ENCODE measurements around the gene C11orf16.

DNA sequence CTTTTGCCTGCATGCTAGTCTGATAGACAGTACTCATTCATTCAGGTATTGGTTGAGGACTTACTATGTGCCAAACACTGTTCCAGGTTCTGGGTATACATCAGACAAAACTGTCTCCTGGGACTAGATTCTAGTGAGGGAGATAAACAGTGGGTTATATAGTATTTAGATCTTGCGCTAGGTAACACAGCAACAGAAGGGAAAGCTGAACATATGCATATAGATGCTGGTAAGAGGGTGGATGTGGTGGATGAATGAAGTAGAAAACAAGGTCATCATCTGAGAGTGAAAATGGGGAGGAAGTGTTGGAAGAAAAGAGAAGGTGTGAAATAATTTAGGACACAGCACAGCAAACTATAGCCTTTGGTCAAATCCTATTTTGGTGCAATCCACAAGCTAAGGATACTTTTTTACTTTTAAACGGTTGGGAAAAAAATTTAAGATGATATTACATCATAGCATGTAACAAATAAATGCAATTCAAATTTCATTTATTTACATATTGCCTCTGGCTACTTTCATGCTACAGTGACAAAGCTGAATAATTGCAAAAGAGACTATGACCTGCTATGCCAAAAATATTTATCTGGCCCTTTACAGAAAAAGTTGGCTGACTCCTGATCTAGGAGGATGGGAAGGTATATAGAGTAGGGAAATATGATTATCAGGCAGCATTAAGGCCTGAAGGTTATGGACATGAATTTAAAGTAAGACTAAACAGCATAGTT lies 38.6 kb upstream of the C11orf16 start:
- TF ChIP-seq, protein P1, sequence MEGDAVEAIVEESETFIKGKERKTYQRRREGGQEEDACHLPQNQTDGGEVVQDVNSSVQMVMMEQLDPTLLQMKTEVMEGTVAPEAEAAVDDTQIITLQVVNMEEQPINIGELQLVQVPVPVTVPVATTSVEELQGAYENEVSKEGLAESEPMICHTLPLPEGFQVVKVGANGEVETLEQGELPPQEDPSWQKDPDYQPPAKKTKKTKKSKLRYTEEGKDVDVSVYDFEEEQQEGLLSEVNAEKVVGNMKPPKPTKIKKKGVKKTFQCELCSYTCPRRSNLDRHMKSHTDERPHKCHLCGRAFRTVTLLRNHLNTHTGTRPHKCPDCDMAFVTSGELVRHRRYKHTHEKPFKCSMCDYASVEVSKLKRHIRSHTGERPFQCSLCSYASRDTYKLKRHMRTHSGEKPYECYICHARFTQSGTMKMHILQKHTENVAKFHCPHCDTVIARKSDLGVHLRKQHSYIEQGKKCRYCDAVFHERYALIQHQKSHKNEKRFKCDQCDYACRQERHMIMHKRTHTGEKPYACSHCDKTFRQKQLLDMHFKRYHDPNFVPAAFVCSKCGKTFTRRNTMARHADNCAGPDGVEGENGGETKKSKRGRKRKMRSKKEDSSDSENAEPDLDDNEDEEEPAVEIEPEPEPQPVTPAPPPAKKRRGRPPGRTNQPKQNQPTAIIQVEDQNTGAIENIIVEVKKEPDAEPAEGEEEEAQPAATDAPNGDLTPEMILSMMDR (tag by site-specific recombination; IDR thresholded peaks at IDR 0.05), result no peak
- TF ChIP-seq, protein P2, sequence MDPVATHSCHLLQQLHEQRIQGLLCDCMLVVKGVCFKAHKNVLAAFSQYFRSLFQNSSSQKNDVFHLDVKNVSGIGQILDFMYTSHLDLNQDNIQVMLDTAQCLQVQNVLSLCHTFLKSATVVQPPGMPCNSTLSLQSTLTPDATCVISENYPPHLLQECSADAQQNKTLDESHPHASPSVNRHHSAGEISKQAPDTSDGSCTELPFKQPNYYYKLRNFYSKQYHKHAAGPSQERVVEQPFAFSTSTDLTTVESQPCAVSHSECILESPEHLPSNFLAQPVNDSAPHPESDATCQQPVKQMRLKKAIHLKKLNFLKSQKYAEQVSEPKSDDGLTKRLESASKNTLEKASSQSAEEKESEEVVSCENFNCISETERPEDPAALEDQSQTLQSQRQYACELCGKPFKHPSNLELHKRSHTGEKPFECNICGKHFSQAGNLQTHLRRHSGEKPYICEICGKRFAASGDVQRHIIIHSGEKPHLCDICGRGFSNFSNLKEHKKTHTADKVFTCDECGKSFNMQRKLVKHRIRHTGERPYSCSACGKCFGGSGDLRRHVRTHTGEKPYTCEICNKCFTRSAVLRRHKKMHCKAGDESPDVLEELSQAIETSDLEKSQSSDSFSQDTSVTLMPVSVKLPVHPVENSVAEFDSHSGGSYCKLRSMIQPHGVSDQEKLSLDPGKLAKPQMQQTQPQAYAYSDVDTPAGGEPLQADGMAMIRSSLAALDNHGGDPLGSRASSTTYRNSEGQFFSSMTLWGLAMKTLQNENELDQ (tag by site-specific recombination; IDR thresholded peaks at IDR 0.05; ENCODE audit: low read depth), result no peak
- TF ChIP-seq ZFP41 (tag by site-specific recombination; IDR thresholded peaks at IDR 0.05; ENCODE audit: borderline replicate concordance) (no peak), ZNF596 (tag by site-specific recombination; IDR thresholded peaks at IDR 0.05) (no peak), KLF16 (tag by site-specific recombination; IDR thresholded peaks at IDR 0.05) (no peak), ZNF394 (tag by site-specific recombination; IDR thresholded peaks at IDR 0.05; ENCODE audit: borderline replicate concordance) (no peak), PRDM1 (tag by site-specific recombination; IDR thresholded peaks at IDR 0.05) (0 out of 2 replicates have a peak, but pooled peaks have one; percentile 21), TCF7L2 (IDR thresholded peaks at IDR 0.05; ENCODE audit: borderline replicate concordance, low read depth, low read length) (no peak), ZNF776 (tag by site-specific recombination; IDR thresholded peaks at IDR 0.05; ENCODE audit: borderline replicate concordance) (no peak), ZNF529 (tag by site-specific recombination; IDR thresholded peaks at IDR 0.05; ENCODE audit: insufficient replicate concordance) (no peak)
- TF ChIP-seq, protein P3, sequence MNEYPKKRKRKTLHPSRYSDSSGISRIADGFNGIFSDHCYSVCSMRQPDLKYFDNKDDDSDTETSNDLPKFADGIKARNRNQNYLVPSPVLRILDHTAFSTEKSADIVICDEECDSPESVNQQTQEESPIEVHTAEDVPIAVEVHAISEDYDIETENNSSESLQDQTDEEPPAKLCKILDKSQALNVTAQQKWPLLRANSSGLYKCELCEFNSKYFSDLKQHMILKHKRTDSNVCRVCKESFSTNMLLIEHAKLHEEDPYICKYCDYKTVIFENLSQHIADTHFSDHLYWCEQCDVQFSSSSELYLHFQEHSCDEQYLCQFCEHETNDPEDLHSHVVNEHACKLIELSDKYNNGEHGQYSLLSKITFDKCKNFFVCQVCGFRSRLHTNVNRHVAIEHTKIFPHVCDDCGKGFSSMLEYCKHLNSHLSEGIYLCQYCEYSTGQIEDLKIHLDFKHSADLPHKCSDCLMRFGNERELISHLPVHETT (tag by site-specific recombination; IDR thresholded peaks at IDR 0.05), result no peak
- TF ChIP-seq, protein P4, sequence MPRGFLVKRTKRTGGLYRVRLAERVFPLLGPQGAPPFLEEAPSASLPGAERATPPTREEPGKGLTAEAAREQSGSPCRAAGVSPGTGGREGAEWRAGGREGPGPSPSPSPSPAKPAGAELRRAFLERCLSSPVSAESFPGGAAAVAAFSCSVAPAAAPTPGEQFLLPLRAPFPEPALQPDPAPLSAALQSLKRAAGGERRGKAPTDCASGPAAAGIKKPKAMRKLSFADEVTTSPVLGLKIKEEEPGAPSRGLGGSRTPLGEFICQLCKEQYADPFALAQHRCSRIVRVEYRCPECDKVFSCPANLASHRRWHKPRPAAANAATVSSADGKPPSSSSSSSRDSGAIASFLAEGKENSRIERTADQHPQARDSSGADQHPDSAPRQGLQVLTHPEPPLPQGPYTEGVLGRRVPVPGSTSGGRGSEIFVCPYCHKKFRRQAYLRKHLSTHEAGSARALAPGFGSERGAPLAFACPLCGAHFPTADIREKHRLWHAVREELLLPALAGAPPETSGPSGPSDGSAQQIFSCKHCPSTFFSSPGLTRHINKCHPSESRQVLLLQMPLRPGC (tag by site-specific recombination; IDR thresholded peaks at IDR 0.05), result no peak

Data from HEK293 (cell line).